Measurements from ENCODE around the gene NET1.

The NET1 gene

GRCh38 chr10:5442065-5442989 lies 30.0 kb downstream of the NET1 start:
- DNase-seq (ENCODE audit: low spot score) = no peak

GRCh38 chr10:5442990-5443370 lies 30.6 kb downstream of the NET1 start:
- no peak for DNase-seq (ENCODE audit: low spot score)

GRCh38 chr10:5443429-5443828 lies 31.1 kb downstream of the NET1 start:
- no peak for DNase-seq (ENCODE audit: low spot score)

GRCh38 chr10:5445006-5445405 lies 32.6 kb downstream of the NET1 start:
- no peak for DNase-seq (ENCODE audit: low spot score)

- peak; percentile 95 for DNase-seq (ENCODE audit: low spot score)
Measured at GRCh38 chr10:5446390-5446926, 34.1 kb downstream of the NET1 start.

GRCh38 chr10:5447056-5447455 lies 34.7 kb downstream of the NET1 start:
- DNase-seq (ENCODE audit: low spot score) = no peak

- no peak for DNase-seq (ENCODE audit: low spot score)
Measured at GRCh38 chr10:5447611-5448071, 35.3 kb downstream of the NET1 start.

GRCh38 chr10:5448333-5449001 lies 36.1 kb downstream of the NET1 start:
- no peak for DNase-seq (ENCODE audit: low spot score)

GRCh38 chr10:5449227-5449626 lies 36.9 kb downstream of the NET1 start:
- no peak for DNase-seq (ENCODE audit: low spot score)

- DNase-seq (ENCODE audit: low spot score) = no peak
Measured at GRCh38 chr10:5449823-5450222, 37.5 kb downstream of the NET1 start.

GRCh38 chr10:5450605-5451384 lies 38.4 kb downstream of the NET1 start:
- DNase-seq (ENCODE audit: low spot score) = no peak

GRCh38 chr10:5453749-5454489 lies 41.6 kb downstream of the NET1 start:
- DNase-seq (ENCODE audit: low spot score) = no peak

GRCh38 chr10:5456563-5456962 lies 44.2 kb downstream of the NET1 start:
- no peak for DNase-seq (ENCODE audit: low spot score)

- no peak for DNase-seq (ENCODE audit: low spot score)
Measured at GRCh38 chr10:5457741-5458140, 45.4 kb downstream of the NET1 start.

- no peak for DNase-seq (ENCODE audit: low spot score)
Measured at GRCh38 chr10:5458425-5458824, 46.1 kb downstream of the NET1 start.

GRCh38 chr10:5458949-5459747 lies 46.8 kb downstream of the NET1 start:
- no peak for DNase-seq (ENCODE audit: low spot score)

- no peak for DNase-seq (ENCODE audit: low spot score)
Measured at GRCh38 chr10:5460468-5461202, 48.3 kb downstream of the NET1 start.

- DNase-seq (ENCODE audit: low spot score) = no peak
Measured at GRCh38 chr10:5461203-5461588, 48.8 kb downstream of the NET1 start.

- DNase-seq (ENCODE audit: low spot score) = no peak
Measured at GRCh38 chr10:5461914-5462840, 49.8 kb downstream of the NET1 start.

All from ecto neural progenitor cell (in vitro differentiated cells).